ENCODE data around the gene ADAMTS9. TPM values are rescaled to one million over a fixed set of nuclear protein-coding genes. Genes with fewer than 3 reads are reported as not detected.

ADAMTS9 gene
- total and polyA plus RNA-seq, 10 donors, result 9.1 to 112 (median 34.8) TPM

DNA sequence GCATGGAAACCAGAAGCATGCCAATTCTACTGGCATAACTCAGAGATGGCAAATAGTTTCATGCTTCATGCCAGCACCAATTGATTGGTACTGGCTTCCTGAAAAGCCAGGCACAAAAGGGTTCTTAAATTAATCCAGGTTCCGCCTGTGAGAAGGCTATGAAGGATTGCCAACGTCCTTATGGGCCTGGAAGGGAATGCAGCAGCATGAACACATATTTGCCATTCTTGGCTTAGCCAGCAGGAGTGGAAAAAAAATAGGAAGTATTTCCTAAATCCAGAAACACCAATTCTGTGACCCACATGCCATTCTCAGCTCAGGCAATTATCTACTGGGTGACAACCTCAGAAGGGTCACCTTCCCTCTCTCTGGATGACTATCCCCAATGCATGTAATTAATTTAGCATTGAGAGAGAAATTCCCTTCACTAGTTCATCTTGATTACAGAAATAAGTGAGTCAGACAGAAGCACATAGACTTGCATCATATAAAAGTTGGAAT, 36.0 kb downstream of the ADAMTS9 start:
- DNase-seq, result no peak
- intact Hi-C loops (cut with DNase I; ENCODE audit: low total_unique reads), result no loop called here
- WGBS, 5 donors, result 44 to 67% (median 65%) methylated on average over 2 of the region's 2 CpGs
- Histone ChIP-seq H3K36me3 (peaks cover 0 to 66% (median 4%) of the 10 kb centered on the region in 6 donors), H3K4me1 (peaks cover 0 to 17% (median 1%) of the 10 kb centered on the region in 6 donors), H3K27me3 (replicated peaks in 1 of 7) (no peaks in the 10 kb centered on the region), H3K9me3 (no peaks in the 10 kb centered on the region), H3K27ac (no peak overlapping the region), H3K4me3 (no peak overlapping the region)
- TF ChIP-seq, protein P1, sequence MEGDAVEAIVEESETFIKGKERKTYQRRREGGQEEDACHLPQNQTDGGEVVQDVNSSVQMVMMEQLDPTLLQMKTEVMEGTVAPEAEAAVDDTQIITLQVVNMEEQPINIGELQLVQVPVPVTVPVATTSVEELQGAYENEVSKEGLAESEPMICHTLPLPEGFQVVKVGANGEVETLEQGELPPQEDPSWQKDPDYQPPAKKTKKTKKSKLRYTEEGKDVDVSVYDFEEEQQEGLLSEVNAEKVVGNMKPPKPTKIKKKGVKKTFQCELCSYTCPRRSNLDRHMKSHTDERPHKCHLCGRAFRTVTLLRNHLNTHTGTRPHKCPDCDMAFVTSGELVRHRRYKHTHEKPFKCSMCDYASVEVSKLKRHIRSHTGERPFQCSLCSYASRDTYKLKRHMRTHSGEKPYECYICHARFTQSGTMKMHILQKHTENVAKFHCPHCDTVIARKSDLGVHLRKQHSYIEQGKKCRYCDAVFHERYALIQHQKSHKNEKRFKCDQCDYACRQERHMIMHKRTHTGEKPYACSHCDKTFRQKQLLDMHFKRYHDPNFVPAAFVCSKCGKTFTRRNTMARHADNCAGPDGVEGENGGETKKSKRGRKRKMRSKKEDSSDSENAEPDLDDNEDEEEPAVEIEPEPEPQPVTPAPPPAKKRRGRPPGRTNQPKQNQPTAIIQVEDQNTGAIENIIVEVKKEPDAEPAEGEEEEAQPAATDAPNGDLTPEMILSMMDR (IDR thresholded peaks at IDR 0.05 in 8 of 11, conservative IDR thresholded peaks at IDR 0.05 in 3 of 11), result no peak
- no peak for TF ChIP-seq POLR2AphosphoS5 (IDR thresholded peaks at IDR 0.05)
- no peak for TF ChIP-seq POLR2A (IDR thresholded peaks at IDR 0.05)

DNA sequence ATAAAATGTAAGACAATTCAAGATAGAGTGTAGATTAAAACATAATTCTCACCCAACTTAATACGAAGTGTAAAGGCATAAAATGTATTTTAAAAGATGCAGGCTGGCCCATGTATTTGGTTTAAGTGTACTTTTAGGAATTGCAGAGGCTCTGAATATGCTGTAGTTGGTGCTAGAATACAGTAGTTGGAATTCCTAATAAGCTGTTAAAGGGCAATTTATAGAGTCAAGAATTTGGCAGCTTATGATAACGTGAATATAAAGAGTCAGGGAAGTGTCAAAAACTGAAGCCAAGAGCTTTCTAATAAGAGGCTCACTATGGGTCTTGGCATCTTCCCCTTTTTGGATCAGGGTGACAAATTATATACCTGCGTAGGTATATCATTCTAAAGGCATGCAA, 36.5 kb downstream of the ADAMTS9 start:
- peaks cover 0 to 66% (median 6%) of the 10 kb centered on the region in 6 donors for H3K36me3 ChIP-seq
- H3K27ac ChIP-seq, result no peak overlapping the region
- H3K4me1 ChIP-seq, result peaks cover 0 to 17% (median 1%) of the 10 kb centered on the region in 6 donors
- WGBS, 5 donors, result 71 to 84% (median 77%) methylated on average over 3 of the region's 3 CpGs
- TF ChIP-seq, protein P1 (IDR thresholded peaks at IDR 0.05 in 8 of 11, conservative IDR thresholded peaks at IDR 0.05 in 3 of 11), result no peak
- TF ChIP-seq POLR2AphosphoS5 (IDR thresholded peaks at IDR 0.05) (no peak), POLR2A (IDR thresholded peaks at IDR 0.05) (no peak)
- H3K27me3 ChIP-seq (replicated peaks in 1 of 7), result no peaks in the 10 kb centered on the region
- H3K4me3 ChIP-seq, result no peak overlapping the region
- DNase-seq, result no peak
- H3K9me3 ChIP-seq, result no peaks in the 10 kb centered on the region
- intact Hi-C loops (cut with DNase I; ENCODE audit: low total_unique reads), result no loop called here

DNA sequence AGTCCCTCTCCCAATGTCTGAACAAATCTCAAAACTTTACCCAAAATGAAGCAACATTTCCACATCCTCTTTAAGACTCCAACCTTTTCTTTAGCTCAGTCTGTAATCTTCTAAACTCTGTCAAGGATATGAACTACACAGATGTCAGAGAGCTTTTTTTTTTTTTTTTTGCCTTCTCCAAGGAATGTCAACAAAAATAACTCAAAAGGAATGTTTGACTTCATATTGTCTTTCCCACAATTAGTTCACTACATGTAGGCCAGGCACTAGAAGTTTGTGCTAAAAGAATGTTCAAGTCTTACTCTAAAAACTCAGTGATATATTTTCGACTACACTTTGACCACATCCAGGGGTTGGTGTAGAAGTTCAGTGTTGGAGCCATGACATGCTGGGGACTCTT, 37.1 kb downstream of the ADAMTS9 start:
- DNase-seq, result no peak
- H3K4me1 ChIP-seq, result peaks cover 0 to 17% (median 1%) of the 10 kb centered on the region in 6 donors
- 75 to 83% (median 77%) methylated on average over 1 of the region's 1 CpG for WGBS, 5 donors
- peak overlapping the region in 3 of 8 donors; percentile 11 to 25 (median 18) for H3K27ac ChIP-seq
- TF ChIP-seq POLR2A (IDR thresholded peaks at IDR 0.05), result no peak
- TF ChIP-seq, protein P1 (IDR thresholded peaks at IDR 0.05 in 8 of 11, conservative IDR thresholded peaks at IDR 0.05 in 3 of 11), result no peak
- TF ChIP-seq POLR2AphosphoS5 (IDR thresholded peaks at IDR 0.05), result no peak
- H3K27me3 ChIP-seq (replicated peaks in 1 of 7), result no peaks in the 10 kb centered on the region
- intact Hi-C loops (cut with DNase I; ENCODE audit: low total_unique reads), result no loop called here
- peaks cover 0 to 65% (median 6%) of the 10 kb centered on the region in 6 donors for H3K36me3 ChIP-seq
- no peak overlapping the region for H3K4me3 ChIP-seq
- no peaks in the 10 kb centered on the region for H3K9me3 ChIP-seq

DNA sequence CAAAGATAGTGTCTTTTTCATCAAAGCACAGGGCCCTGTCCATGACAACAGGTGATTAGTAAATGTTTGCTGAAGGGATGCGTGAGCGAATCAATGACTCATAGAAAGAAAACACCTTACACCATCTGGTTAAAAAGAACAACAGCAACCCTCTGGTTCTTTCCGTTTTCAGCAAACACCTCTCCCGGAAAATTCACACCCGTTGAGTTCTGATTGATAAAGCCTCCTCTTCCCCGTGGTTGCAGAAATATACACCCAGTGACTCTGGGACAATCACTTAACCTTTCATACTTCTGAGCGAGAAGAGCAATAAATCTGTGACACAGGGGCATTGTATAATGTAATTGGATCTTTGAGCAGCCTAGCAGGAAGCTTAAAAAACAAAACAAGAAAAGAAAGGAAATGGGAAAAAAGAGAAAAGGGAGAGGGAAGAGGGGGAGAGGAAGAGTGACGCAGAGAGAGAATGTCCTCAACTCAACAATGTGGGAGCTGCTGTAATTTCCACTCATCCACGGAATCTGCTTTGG, 37.6 kb downstream of the ADAMTS9 start:
- WGBS, 5 donors, result 52 to 74% (median 68%) methylated on average over 9 of the region's 9 CpGs
- intact Hi-C loops (cut with DNase I; ENCODE audit: low total_unique reads), result no loop called here
- no peak for DNase-seq
- Histone ChIP-seq H3K4me3 (no peak overlapping the region), H3K9me3 (no peaks in the 10 kb centered on the region), H3K4me1 (peaks cover 0 to 17% (median 1%) of the 10 kb centered on the region in 6 donors), H3K36me3 (peaks cover 0 to 65% (median 5%) of the 10 kb centered on the region in 6 donors), H3K27ac (peak overlapping the region in 3 of 8 donors; percentile 11 to 25 (median 18)), H3K27me3 (replicated peaks in 1 of 7) (no peaks in the 10 kb centered on the region)
- TF ChIP-seq, protein P1 (IDR thresholded peaks at IDR 0.05 in 8 of 11, conservative IDR thresholded peaks at IDR 0.05 in 3 of 11), result no peak
- TF ChIP-seq POLR2AphosphoS5 (IDR thresholded peaks at IDR 0.05) (no peak), POLR2A (IDR thresholded peaks at IDR 0.05) (no peak)
